ENCODE data around the gene UNC93A. TPM values are rescaled to one million over a fixed set of nuclear protein-coding genes. Genes with fewer than 3 reads are reported as not detected.
"Not testable (repeated sequence)": the region's sequence is repeated elsewhere in the genome, so short reads cannot be mapped to it uniquely, and the experiment has no call there.

The UNC93A gene
- total RNA-seq, 1 experiment from 2014 or later: 2.5 TPM

DNA sequence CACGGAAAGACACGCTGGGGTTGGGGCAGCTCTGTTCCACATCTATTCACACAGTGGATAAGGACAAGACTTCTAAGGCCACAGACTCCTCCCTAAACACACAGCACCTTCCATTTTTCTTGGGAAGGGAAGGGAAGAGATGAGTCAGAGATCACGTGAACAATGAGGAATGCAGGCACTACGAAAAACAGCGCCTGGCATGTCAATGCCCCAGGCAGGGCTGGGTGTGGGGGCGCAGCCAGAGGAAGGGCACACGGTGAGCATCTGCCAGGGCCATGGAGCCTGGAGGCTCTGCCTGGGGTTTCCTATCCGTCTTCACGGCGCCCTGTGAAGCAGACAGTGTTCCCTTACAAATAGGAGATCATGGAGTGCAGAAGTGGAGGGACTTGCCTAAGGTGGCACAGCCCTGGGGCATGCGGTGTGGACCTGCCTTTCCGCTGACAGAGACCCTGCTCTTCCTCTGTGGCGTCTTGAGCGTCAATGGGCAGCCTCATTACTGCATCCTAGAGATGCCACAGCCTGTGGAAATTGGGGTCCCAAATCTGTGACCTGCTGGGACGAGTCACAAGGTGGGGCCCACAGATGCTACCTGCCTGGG lies 15.4 kb downstream of the UNC93A start:
- peak; percentile 44 for DNase-seq
- Histone ChIP-seq H3K4me3 (ENCODE audit: insufficient read depth, low read depth, low read length) (no peak overlapping the region), H3K36me3 (replicated peaks; ENCODE audit: control insufficient read depth, insufficient read depth, low read length) (no peaks in the 10 kb centered on the region), H3K27me3 (ENCODE audit: control insufficient read depth, insufficient read depth, low read length) (peaks cover 2% of the 10 kb centered on the region; the same call in 1 of the 2 replicates)

DNA sequence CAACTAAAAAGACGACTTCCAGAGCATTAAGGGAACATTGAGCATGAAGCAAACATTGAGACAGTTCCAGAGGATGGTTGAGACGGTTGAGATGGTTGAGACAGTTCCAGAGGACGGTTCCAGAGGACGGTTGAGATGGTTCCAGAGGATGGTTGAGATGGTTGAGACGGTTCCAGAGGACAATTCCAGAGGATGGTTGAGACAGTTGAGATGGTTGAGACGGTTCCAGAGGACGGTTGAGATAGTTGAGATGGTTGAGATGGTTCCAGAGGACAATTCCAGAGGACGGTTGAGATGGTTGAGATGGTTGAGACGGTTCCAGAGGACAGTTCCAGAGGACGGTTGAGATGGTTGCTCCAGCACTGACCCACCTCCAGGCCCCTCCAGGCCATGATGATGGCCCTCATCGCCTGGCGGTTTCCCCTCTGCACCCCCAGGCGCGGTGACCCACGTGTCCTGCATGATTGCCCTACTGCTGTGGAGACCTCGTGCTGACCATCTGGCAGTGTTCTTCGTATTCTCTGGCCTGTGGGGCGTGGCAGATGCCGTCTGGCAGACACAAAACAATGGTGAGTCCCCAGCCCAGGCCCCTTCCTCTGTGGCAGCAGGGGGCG lies 16.3 kb downstream of the UNC93A start:
- peaks cover 2% of the 10 kb centered on the region; the same call in 1 of the 2 replicates for H3K27me3 ChIP-seq (ENCODE audit: control insufficient read depth, insufficient read depth, low read length)
- H3K36me3 ChIP-seq (replicated peaks; ENCODE audit: control insufficient read depth, insufficient read depth, low read length): no peaks in the 10 kb centered on the region
- DNase-seq: no peak

DNA sequence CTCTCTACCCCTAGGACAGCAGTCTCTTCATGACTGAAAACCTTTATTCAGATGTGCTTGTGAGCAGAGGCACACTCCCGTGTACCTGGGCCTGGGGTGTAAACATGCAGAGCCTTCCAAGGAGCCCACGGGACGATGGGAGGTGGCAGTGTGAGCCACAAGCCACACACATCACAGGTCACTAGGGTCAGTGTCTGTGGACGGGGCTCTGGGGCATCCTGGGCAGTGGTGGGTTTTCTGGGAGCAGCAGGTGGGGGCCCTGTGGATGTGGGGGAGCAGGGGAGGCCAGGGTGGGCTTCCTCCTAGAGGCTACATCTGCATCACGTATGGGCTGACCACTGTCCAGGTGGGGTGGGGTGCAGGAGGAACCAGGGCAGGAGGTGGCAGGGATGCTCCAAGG lies 17.1 kb downstream of the UNC93A start:
- peaks cover 2% of the 10 kb centered on the region; the same call in 1 of the 2 replicates for H3K27me3 ChIP-seq (ENCODE audit: control insufficient read depth, insufficient read depth, low read length)

More for the DNA sequence above, 16.3 kb downstream of the UNC93A start:
- H3K4me3 ChIP-seq (ENCODE audit: insufficient read depth, low read depth, low read length): no peak overlapping the region

DNA sequence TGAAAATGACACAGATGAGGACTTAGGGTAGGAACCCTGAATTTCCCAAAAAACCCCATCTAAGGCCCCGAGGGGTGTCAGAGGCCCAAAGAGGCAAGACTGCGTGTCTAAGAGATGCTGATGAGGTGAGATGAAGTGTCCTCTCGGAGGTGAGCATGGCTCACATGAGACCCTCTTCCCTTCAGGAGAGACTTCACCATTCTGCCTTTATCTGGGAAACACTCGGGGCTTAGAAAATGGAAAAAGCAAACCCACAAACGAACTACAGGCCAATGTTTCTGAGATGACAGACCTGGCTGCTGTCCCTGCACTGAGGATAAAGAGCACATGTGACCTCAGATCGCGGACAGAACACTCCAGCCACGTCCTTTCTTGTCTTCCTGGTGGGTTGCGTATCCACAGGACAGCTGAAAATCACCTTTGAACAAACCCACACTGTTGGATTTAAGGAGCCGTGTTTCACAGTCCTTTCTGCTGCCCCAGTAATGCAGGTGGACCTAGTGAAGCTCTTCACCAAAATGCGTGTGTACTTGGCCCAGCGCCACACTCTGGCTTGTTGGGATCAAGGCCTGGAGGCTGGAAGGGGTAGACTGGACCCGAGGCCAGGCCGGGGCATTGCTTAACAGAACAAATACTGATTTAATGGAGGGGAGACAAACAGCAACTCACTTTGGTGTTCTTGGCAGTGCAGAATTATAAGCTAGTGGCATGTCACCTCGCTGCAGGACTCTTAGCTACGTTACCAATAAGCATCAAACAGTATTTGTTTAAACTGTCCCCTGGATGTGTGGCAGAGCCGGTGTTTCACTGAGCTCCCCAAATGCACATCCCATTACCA lies 18.5 kb downstream of the UNC93A start:
- not testable (repeated sequence) for DNase-seq; H3K27me3 ChIP-seq (ENCODE audit: control insufficient read depth, insufficient read depth, low read length); H3K36me3 ChIP-seq (replicated peaks; ENCODE audit: control insufficient read depth, insufficient read depth, low read length); H3K4me3 ChIP-seq (ENCODE audit: insufficient read depth, low read depth, low read length)

More for the DNA sequence above, 17.1 kb downstream of the UNC93A start:
- Histone ChIP-seq H3K4me3 (ENCODE audit: insufficient read depth, low read depth, low read length) (no peak overlapping the region), H3K36me3 (replicated peaks; ENCODE audit: control insufficient read depth, insufficient read depth, low read length) (no peaks in the 10 kb centered on the region)
- DNase-seq: no peak

DNA sequence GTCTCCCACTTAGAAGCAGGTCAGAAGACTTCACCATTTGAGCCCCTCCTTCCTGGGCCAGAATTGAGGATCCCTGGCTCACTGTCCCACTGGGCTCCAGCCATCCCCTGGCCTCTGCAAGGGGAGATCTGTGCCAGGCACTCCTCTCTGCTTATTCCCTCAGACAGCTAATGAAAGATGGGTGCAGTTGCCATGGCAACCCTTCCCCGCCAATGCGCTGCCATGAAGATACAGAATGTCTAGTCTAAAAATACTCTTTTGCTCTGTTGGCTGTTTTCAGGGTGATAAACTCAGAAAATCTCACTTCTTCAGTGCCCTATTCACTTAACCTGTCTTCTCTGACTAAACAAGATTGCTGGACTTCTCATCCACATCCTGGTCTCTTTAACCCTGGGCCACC lies 20.2 kb downstream of the UNC93A start:
- Histone ChIP-seq H3K27me3 (ENCODE audit: control insufficient read depth, insufficient read depth, low read length) (no peaks in the 10 kb centered on the region), H3K36me3 (replicated peaks; ENCODE audit: control insufficient read depth, insufficient read depth, low read length) (no peaks in the 10 kb centered on the region), H3K4me3 (ENCODE audit: insufficient read depth, low read depth, low read length) (no peak overlapping the region)
- DNase-seq: no peak

DNA sequence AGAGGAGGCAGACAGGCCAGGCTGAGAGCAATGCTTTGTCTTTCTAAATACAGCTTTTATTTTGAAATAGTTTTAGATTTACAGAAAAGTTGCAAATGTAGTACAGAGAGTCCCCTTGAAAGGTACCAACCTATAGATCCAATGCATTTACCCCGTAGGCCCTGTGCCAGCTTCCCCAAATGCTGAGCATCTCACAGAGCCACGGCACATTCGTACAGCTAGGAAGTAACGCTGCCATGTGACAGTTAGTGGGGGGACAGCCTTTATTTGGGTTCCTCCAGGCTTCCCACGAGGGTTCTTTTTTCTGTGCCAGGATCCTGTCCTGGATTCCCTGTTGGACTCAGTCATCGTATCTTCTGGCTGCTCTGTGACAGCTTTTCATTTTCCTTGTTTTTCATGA lies 20.6 kb downstream of the UNC93A start:
- not testable (repeated sequence) for H3K27me3 ChIP-seq (ENCODE audit: control insufficient read depth, insufficient read depth, low read length); H3K4me3 ChIP-seq (ENCODE audit: insufficient read depth, low read depth, low read length); H3K36me3 ChIP-seq (replicated peaks; ENCODE audit: control insufficient read depth, insufficient read depth, low read length); DNase-seq

DNA sequence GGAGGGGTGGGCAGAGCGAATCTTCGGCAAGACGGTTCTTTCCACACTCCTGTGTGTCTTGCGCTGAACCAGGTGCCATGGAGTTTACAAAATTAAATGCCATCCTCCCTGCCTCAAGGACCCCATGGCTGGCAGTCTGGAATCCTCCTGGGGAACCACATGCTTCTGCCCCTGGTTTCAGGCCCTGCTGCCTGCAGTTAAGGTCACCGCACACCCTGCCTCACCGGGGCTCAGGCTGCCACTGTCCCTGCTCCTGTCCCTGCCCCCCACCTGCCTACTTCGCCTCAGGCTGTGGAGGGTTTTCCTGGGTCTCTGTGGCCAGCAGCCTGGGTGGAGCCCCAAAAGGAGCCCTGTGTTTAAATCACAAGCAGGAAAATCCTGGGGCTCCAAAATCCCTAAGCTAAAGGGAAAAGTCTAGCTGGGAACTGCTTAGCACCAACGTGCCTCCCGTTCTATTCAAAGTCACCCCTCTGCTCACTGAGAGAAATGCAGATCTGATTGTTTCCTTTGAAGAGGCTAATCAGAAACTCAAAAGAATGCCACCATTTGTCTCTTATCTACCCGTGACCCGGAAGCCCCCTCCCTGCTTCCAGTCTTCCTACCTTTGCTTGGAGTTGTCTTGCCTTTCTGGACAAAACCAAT lies 23.2 kb downstream of the UNC93A start:
- Histone ChIP-seq H3K36me3 (replicated peaks; ENCODE audit: control insufficient read depth, insufficient read depth, low read length) (no peaks in the 10 kb centered on the region), H3K27me3 (ENCODE audit: control insufficient read depth, insufficient read depth, low read length) (no peaks in the 10 kb centered on the region), H3K4me3 (ENCODE audit: insufficient read depth, low read depth, low read length) (no peak overlapping the region)
- peak; percentile 66 for DNase-seq

DNA sequence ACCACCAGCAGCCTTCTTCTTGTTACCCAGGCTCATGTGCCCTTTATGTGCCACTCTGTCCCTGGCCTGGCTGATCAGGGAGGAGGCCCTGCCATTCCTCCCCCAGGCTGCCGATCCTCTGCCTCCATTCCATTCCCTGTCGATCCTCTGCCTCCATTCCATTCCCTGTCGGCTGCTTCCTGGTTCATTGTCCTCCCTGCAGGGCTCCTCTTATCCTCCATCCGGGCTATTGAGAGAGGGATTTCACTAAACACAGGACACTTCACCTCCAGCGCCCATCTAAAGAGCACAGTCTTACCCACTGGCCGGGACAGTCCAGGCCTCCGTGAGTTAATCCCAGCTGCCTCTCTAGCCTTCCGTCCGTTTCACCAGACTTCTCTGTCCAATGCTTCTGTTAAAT lies 26.1 kb downstream of the UNC93A start:
- Histone ChIP-seq H3K4me3 (ENCODE audit: insufficient read depth, low read depth, low read length) (no peak overlapping the region), H3K27me3 (ENCODE audit: control insufficient read depth, insufficient read depth, low read length) (no peaks in the 10 kb centered on the region), H3K36me3 (replicated peaks; ENCODE audit: control insufficient read depth, insufficient read depth, low read length) (no peaks in the 10 kb centered on the region)
- peak; percentile 48 for DNase-seq

DNA sequence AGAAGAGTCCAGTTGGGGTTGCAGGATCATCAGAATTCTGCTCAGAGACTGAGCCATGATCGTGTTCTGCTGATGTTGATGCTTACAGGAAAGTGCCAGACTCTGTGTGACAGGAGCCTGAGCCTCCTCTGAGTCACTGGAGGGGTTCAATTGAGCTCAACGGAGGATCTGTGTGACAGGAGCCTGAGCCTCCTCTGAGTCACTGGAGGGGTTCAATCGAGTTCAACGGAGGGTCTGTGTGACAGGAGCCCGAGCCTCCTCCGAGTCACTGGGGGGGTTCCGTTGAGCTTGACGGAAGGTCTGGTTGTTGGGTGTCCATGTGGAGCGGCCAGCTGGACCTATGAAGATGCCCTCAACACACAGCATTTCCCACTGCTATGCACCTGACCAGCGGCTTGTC lies 27.2 kb downstream of the UNC93A start:
- not testable (repeated sequence) for H3K27me3 ChIP-seq (ENCODE audit: control insufficient read depth, insufficient read depth, low read length); H3K4me3 ChIP-seq (ENCODE audit: insufficient read depth, low read depth, low read length); DNase-seq; H3K36me3 ChIP-seq (replicated peaks; ENCODE audit: control insufficient read depth, insufficient read depth, low read length)

DNA sequence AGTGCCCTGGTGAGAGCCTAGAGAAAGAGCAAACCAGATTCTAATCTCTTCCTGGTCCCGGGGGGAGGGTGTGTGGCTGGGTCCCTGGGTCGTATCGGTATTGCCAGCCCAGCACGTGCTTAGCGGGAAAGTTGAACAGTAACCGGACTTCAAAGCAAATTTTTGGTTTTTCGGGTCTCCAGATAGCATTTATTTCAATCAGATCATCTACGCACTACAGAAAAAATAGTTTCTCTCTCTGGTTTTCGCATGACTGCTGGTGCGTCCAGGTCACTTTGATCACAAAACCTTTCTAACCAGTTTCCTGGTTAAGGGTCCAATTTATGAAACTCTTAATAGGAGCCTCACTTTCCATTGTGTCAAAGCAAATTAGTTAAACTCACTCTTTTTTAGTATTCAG lies 27.7 kb downstream of the UNC93A start:
- H3K4me3 ChIP-seq (ENCODE audit: insufficient read depth, low read depth, low read length); DNase-seq; H3K36me3 ChIP-seq (replicated peaks; ENCODE audit: control insufficient read depth, insufficient read depth, low read length); H3K27me3 ChIP-seq (ENCODE audit: control insufficient read depth, insufficient read depth, low read length): not testable (repeated sequence)

DNA sequence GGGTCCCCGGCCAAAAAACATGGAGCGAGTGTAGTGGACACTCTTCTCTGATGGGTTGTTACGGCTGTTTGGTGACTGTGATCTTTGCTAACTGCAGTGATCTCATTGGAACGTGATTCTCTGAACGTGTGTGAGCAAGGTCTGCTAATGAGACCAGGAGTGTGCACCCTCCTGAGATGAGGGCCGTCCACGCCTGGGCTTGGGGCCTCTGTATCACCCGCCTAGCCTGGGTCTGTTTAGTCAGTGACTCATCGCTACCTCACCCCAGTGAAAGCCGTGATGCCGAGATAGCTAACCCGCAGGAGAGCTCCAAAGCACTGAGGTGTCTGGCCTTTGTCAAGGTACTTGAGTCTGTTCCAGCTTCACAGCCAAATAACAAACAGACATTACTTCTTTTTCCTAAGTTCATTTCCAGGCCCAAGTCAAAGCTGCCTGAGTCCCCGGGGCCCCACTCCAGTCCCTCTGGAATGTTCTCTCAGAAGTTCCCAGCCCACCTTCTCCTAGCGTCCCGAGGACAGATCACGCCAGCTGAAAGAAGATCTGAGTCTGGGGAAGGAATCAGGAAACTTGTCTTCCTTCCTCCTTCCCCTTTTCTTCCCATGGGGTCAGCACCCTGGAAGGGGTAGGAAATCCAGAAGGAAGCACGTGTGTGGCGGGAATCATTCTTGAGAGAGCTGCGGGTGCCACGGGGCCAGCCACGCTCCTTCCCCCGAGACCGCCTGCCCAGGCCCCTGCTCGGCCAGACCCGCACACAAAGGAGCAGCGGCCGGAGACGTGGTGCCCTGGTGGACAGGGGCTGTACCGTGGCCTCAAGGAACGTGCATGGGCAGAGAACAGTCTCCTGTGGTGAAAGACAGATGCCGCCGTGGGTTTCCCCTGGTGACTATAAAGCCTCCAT lies 29.0 kb downstream of the UNC93A start:
- H3K4me3 ChIP-seq (ENCODE audit: insufficient read depth, low read depth, low read length); DNase-seq; H3K27me3 ChIP-seq (ENCODE audit: control insufficient read depth, insufficient read depth, low read length); H3K36me3 ChIP-seq (replicated peaks; ENCODE audit: control insufficient read depth, insufficient read depth, low read length): not testable (repeated sequence)

DNA sequence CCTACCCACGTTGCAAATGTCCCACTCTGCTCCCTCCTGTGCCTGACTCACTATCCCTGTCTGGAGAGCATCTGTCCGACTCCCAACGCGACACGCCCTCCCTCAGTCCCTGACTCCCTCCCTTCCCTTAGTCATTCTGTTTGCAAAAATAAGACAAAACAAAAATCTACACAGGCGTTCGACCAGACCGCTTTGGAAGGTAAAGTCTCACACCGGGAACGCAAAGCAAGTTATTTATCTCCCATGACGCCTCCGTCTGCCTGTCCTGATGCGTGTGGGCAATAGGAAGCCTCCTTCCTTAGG lies 29.6 kb downstream of the UNC93A start:
- not testable (repeated sequence) for H3K4me3 ChIP-seq (ENCODE audit: insufficient read depth, low read depth, low read length); DNase-seq; H3K36me3 ChIP-seq (replicated peaks; ENCODE audit: control insufficient read depth, insufficient read depth, low read length); H3K27me3 ChIP-seq (ENCODE audit: control insufficient read depth, insufficient read depth, low read length)

DNA sequence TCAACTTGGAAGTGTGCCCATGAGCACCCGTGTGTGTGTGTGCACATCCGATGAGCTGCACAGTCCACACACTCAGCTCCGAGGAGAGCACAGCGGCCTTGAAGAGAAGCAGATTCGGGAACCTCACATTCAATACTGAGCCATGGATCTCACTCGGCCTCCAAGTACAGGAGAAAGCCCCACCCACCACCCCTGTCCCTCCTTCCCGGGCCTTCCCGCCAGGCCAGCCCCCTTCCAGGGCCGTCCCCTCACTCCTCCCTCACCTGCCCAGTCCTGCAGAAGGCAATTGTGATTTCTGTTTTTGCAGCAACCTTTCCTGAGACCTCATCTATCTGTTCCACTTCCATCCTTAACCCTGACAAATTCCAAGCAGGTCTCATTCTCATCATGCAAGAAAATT lies 30.1 kb downstream of the UNC93A start:
- DNase-seq; H3K27me3 ChIP-seq (ENCODE audit: control insufficient read depth, insufficient read depth, low read length); H3K4me3 ChIP-seq (ENCODE audit: insufficient read depth, low read depth, low read length); H3K36me3 ChIP-seq (replicated peaks; ENCODE audit: control insufficient read depth, insufficient read depth, low read length): not testable (repeated sequence)

DNA sequence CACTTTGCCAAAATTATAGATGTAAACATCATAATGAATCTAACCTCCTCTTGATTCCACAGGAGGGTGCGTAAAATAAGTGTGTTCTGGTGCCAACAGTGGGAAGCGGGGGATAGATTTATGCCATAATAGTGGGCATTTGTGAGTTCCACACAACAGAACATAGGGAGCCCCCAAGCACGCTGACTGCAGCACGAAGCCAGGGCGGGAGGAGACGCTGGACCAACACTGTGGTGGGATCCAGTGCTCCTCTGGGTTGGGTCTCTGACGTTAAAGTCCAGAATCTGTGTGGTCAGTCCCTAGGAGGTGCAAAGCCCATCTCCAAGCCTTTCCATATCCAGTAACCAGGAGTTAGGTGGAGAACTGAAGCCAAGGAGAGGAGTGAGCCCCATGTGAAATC lies 32.0 kb downstream of the UNC93A start:
- Histone ChIP-seq H3K4me3 (ENCODE audit: insufficient read depth, low read depth, low read length) (no peak overlapping the region), H3K27me3 (ENCODE audit: control insufficient read depth, insufficient read depth, low read length) (no peaks in the 10 kb centered on the region), H3K36me3 (replicated peaks; ENCODE audit: control insufficient read depth, insufficient read depth, low read length) (no peaks in the 10 kb centered on the region)
- DNase-seq: no peak

Measured in H7 (cell line).